H54 (cell line): Measurements from ENCODE around the gene CPA1.

Experiments used
- DNase-seq: peaks from one replicate; pipeline ENCODE4 v3.0.0; 2011; ENCODE audit warnings: low spot score, mixed read lengths; ENCODE audit not compliant: insufficient read length
- FAIRE-seq: peaks from 3 replicates; lab custom pipeline; 2011; peaks lifted over from hg19 to GRCh38; lab: Jason Lieb, UNC
- POLR2A ChIP-seq: IDR thresholded peaks from 2 replicates; pipeline ENCODE4 v1.6.1; 2011; ENCODE audit warnings: low read depth, mild to moderate bottlenecking, low read length

The CPA1 gene

DNA sequence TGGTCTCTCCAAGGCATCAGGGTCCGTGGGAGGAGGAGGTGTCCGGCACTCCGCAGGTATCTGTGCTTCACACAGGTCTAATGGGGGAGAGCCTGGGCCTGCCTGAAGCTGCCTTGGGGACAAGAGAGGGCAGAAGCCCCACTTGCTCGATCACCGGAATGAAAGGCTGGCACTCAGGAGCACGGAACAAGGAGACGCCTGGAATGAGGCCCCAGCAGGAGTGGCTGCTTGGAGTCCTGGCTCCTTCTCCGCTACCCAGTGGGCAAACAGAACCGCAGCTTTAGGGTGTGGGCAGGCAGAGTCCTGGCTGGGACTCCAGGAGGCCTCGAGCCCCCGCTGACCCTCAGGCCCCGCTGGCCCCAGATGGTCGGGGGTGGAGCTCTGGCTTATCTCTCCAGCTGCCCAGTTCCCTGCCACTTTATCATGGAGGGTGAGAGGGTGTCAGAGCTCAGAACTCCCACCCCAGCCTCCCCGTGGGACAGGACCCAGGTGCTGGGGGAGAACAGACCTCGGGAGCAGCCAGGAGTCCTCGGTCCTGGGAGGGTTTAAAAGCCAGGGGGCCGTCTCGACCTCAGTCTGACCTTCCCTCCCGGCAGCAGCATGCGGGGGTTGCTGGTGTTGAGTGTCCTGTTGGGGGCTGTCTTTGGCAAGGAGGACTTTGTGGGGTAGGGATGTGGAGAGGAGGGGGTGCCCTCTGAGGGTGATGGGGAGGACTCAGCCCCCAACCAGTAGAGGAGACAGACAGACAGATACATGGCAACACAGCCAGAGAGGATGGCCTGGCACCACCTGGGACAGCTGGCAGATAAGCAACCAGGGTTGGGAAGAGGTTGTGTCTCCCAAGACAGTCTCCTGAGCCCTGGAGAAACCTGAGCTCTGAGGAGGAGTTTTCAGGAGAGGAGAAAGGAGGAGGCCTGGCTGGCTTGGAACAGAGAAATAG lies at the start of gene CPA1:
Gene CPA1 (plus strand): TSS at position 574 of the 940 bp plus-strand sequence. CDS start 27 bp downstream, at position 601.
- no peak for TF ChIP-seq POLR2A
- DNase-seq, result no peak
- no peak for FAIRE-seq

DNA sequence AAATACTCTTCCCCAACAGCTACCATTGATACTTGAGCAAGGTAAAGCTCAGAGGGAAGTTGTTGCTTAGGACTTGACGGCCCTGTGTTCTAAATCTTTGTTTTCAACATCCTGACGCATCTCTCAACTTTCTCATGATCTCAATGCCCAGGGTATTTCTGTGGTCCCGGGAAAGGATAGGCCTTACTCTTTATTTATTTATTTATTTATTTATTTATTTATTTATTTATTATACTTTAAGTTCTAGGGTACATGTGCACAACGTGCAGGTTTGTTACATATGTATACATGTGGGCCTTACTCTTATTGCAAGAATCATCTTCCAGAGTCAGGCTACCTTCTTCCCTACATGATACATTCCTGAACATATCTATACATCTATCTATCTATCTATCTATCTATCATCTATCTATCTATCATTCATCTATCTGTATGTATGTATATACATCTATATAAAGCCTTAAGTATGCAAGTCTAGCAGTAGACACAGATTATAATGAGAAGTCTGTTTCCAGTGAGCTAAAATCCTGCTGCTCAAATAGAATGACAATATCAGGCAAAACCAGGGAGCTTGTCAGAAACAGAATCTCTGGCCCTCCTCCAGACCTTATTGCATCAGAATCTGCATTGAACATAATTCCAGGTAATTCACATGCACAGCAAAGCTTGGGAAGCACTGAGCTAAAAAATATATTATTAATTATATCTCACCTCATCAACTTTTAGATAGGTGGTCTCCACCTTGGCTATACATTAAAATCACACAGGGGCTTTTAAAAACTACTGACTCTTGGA lies 47.8 kb upstream of the CPA1 start:
- no peak for FAIRE-seq
- DNase-seq, result no peak
- TF ChIP-seq POLR2A, result no peak

DNA sequence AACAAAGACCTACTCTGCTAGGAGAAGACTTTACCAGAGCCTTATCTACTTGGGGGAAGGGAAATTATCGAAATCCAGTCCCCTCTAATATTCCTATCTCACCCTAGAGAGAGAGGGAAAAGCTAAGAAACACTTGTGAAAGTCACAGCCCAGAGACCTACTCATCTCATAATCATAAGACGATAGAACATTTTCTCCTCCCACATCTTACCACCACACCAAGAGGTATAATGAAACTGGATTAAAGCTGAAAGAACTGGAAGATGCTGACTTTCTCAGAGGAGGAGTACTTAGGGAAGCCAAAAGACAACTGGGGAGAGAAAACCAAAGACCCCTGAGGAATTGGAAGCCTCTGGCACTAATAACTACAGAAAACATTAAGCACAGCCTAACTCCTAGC lies 46.5 kb upstream of the CPA1 start:
- FAIRE-seq (no peak), DNase-seq (no peak)
- TF ChIP-seq POLR2A, result no peak

DNA sequence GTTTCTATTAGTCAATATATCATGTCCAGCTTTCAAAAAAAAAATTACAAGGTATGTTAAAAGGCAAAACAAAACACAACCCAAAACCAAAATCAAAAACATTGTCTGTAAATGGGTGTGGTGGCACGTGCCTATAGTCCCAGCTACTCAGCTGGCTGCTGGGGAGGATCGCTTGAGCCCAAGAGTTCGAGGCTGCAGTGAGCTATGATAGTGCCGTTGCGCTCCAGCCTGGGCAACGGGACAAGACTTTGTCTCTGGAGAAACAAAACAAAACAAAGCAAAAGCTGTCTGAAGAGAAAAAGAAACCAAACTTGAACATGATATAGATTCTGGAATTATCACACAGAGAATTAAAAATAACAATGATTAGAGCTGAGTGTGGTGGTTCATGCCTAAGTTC lies 46.0 kb upstream of the CPA1 start:
- FAIRE-seq, result no peak
- no peak for TF ChIP-seq POLR2A
- DNase-seq, result no peak

- FAIRE-seq (no peak), DNase-seq (no peak)
- no peak for TF ChIP-seq POLR2A
Observed at GRCh38 chr7:130337410-130337971, 42.8 kb upstream of the CPA1 start.

- no peak for TF ChIP-seq POLR2A
Observed at GRCh38 chr7:130338233-130338632, 42.1 kb upstream of the CPA1 start.

DNA sequence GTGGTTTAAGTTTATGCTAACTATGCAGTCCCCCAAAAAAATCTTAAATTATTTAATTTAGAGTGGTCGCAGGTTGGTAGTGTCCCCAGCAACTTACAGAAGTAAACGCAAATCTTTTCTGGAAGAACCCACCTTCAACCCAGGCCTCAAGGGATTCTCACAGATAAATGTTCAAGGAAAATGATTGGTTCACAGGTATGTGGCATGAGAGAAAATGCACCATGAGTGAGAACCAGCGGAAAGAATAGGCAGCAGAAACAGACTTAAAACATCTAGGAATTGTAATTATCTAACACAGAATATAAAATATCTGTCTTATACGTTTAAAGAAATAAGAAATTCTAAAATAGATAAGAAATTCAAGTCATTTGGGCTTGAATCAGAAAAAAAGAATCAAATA lies 38.4 kb upstream of the CPA1 start:
- FAIRE-seq (no peak), DNase-seq (no peak)
- TF ChIP-seq POLR2A, result no peak

More at GRCh38 chr7:130338233-130338632, 42.1 kb upstream of the CPA1 start:
- DNase-seq (no peak), FAIRE-seq (no peak)

- DNase-seq (no peak), FAIRE-seq (no peak)
- no peak for TF ChIP-seq POLR2A
Observed at GRCh38 chr7:130342701-130343380, 37.5 kb upstream of the CPA1 start.

- FAIRE-seq, result no peak
Observed at GRCh38 chr7:130344271-130344866, 35.9 kb upstream of the CPA1 start, which contains the start of gene CPA5. Gene CPA5, plus strand, starts transcription at chr7:130344816. Its CDS starts 1,670 bp downstream, at chr7:130346486.

GRCh38 chr7:130345136-130345535 lies 35.2 kb upstream of the CPA1 start:
- DNase-seq (no peak), FAIRE-seq (no peak)
- TF ChIP-seq POLR2A, result no peak

More at GRCh38 chr7:130344271-130344866, 35.9 kb upstream of the CPA1 start, which contains the start of gene CPA5:
- no peak for TF ChIP-seq POLR2A
- no peak for DNase-seq

GRCh38 chr7:130345725-130346124 lies 34.6 kb upstream of the CPA1 start:
- no peak for DNase-seq
- FAIRE-seq, result no peak
- TF ChIP-seq POLR2A, result no peak

- no peak for TF ChIP-seq POLR2A
- DNase-seq (no peak), FAIRE-seq (no peak)
Observed at GRCh38 chr7:130346177-130346905, 34.0 kb upstream of the CPA1 start.
